Suprapubic skin (tissue), 3 donors: ENCODE results near the gene USP47.

Experiments
- EP300 ChIP-seq: sonication (generic); formaldehyde crosslinking; IDR thresholded peaks from one replicate; pipeline ENCODE4 v1.6.1; 2017; ENCODE audit warnings: antibody characterized with exemption
- POLR2A ChIP-seq, 2 donors: fragments of 450-650 bp; IDR thresholded peaks; one replicate each; pipeline ENCODE4 v1.6.1; 2017; ENCODE audit warnings: antibody characterized with exemption in 2 of 2, mild to moderate bottlenecking in 2 of 2, moderate library complexity in 2 of 2
- TF ChIP-seq, protein P1 (sequence below), 2 donors: fragments of 200-600 bp in 1 of 2; fragments of 450-650 bp in 1 of 2; sonication (generic) in 1 of 2; IDR thresholded peaks; one replicate each; pipeline ENCODE4 v1.5.1; 2016 to 2019; ENCODE audit warnings: antibody characterized with exemption in 2 of 2, mild to moderate bottlenecking in 1 of 2, moderate library complexity in 1 of 2

DNA sequence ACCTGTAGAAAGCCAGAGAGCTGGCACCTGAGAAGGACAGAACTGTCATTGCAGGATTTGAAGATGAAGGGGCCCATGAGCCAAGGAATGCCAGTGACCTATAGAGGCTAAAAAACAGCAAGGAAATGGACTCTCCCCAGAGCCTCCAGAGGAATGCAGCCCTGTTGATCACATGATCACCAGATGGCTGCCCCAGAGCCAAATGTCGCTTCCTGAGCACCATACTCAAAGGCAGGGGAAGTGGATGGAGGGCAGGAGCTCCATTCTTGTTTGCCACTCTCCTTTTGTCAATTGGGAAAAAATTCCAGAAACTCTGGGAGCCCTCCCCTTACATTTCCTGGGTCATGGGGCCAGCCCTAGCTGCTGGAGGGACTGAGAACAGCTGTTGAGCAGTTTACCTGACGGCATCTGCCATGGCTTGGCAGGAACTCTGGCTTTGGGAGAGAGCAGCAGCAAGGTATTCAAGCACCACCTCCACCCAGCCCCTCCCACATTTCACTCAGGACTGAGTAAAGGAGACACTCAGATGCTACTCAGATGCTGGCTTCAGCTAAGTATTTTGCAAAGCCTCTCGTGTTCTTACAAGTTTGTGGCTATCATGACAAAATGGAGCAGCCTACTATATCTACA, 119.7 kb downstream of the USP47 start:
- TF ChIP-seq, protein P1, sequence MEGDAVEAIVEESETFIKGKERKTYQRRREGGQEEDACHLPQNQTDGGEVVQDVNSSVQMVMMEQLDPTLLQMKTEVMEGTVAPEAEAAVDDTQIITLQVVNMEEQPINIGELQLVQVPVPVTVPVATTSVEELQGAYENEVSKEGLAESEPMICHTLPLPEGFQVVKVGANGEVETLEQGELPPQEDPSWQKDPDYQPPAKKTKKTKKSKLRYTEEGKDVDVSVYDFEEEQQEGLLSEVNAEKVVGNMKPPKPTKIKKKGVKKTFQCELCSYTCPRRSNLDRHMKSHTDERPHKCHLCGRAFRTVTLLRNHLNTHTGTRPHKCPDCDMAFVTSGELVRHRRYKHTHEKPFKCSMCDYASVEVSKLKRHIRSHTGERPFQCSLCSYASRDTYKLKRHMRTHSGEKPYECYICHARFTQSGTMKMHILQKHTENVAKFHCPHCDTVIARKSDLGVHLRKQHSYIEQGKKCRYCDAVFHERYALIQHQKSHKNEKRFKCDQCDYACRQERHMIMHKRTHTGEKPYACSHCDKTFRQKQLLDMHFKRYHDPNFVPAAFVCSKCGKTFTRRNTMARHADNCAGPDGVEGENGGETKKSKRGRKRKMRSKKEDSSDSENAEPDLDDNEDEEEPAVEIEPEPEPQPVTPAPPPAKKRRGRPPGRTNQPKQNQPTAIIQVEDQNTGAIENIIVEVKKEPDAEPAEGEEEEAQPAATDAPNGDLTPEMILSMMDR (IDR thresholded peaks at IDR 0.05): no peak
- TF ChIP-seq POLR2A (IDR thresholded peaks at IDR 0.05) (no peak), EP300 (no peak)
